HG03432 (cell line): ENCODE measurements around the gene GALNT17.

Experiments
- ATAC-seq: cut with Tn5 transposase; IDR thresholded peaks from one replicate; pipeline ENCODE4 v1.9.1; 2021; ENCODE audit warnings: mild to moderate bottlenecking, moderate library complexity; ENCODE audit not compliant: unreplicated experiment

GALNT17 gene

DNA sequence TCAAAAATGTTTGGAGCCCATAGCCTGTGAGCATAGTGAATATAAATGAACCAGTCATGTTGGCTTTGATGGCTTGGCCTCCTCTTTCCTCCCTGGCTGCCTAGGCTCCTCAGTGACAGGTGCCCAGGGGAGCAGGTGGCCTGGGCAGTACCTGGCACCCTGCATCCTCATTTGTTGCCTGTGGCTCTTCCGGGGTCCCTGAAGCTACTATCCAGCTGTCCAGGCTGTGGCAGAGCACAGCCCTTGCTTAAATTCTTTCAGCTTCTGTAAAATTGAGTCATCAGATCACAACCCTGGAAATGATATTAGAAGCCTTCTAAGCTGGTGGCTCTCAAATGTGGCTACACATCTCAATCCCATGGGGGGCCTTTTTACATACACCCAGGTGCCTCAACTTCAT is 525.4 kb downstream of the GALNT17 start:
- ATAC-seq: no peak

DNA sequence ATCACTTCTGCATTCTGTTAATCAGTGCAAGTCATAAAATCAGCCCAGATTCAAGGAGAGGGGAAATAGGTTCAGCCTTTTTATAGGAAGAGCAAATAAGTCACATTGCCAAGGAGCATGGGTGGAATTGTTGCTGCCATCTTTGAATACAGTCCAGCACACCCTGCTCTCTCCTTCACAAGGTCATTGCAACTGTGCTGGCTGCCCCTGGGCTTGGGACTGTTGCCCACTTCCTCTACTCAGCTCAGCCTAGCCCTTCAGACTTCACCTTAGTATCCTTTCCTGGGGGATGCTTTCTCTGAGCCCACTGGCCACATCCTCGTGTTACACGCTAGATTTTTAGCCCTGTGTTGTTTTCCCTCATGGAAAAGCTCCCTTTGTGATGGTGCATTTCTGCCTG is 527.7 kb downstream of the GALNT17 start:
- ATAC-seq: no peak

DNA sequence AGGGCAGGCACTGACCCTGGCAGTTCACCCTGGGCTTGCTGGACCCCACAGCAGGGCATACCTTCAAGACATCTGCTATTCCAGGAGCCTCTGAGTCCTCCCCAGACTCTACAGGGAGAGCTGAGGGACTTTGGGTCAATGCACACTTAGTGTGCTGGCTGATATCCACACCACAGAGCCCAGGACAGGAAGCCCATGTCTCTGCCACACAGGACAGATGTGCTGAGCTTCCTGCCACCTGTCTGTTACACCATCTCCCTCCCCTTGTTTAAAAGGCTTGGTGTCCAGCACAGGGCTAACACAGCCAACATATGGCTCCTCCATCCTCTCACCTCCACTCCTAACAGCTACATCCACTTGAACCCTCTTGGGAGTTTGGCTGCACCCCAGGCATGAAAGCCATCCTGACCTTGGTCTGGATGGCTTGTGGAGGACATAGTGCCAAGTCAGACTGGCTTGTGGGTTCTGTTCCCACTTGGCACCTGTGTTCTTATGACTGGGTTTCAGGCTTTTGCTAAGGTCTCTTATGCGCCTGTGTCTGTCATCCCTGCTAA is 529.8 kb downstream of the GALNT17 start:
- no peak for ATAC-seq

DNA sequence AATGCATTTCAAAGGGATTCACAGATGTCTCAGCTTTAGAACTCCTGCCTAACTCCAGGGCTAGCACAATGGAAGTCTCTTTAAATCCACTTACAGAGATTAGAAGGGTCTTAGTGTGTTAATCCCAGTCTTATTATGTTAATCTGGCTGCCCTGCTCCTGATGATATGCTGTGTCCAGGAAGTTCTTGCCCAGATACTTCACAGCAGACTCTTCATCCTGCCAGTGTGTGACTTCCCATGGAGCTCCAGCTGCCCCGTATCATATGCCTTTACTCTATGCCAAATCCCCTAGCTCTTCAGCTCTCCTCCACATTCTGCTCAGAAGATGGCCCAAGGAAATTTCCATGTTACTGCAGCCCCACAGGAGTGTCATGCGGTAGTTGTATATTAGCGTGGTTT is 533.8 kb downstream of the GALNT17 start:
- no peak for ATAC-seq

DNA sequence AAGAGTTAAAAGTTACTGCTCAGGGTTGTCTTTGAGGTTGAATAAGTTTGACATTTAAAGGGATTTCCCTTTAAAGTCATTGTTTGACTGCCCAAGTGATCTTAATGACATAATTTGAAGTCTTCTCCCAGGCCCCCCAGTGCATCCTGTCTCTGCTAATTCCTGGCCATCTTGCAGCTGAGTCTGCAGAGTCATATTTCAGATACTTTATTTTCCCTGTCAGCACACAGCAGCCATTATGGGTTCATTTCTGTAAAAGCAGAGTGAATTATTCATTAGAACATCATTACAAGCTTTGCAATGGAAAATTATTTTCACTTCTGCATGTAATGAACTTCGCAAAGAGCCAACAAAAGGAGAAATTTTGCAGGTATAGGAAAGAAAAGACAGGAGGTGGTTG is 536.6 kb downstream of the GALNT17 start:
- no peak for ATAC-seq

DNA sequence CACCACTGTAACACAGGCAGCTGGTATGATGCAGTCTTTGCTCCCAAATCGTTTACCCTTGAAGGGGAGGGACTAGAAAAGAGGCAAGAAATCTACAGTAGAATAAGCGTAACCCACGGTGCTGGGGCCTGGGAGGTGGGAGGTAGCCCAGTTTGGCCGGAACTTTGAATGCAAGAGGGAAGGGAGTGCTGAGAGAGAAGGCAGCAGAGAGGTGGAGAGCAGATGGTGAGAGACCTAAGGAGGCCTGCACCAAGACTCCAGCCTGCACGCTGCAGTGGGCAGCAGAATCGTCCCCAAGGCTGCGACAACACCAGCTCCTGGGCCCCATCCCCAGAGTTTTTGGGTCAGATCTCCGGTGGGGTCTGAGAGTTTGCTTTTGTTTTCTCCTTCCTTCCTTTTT is 547.5 kb downstream of the GALNT17 start:
- no peak for ATAC-seq

- no peak for ATAC-seq
Observed at GRCh38 chr7:71682181-71682580, 550.2 kb downstream of the GALNT17 start.

DNA sequence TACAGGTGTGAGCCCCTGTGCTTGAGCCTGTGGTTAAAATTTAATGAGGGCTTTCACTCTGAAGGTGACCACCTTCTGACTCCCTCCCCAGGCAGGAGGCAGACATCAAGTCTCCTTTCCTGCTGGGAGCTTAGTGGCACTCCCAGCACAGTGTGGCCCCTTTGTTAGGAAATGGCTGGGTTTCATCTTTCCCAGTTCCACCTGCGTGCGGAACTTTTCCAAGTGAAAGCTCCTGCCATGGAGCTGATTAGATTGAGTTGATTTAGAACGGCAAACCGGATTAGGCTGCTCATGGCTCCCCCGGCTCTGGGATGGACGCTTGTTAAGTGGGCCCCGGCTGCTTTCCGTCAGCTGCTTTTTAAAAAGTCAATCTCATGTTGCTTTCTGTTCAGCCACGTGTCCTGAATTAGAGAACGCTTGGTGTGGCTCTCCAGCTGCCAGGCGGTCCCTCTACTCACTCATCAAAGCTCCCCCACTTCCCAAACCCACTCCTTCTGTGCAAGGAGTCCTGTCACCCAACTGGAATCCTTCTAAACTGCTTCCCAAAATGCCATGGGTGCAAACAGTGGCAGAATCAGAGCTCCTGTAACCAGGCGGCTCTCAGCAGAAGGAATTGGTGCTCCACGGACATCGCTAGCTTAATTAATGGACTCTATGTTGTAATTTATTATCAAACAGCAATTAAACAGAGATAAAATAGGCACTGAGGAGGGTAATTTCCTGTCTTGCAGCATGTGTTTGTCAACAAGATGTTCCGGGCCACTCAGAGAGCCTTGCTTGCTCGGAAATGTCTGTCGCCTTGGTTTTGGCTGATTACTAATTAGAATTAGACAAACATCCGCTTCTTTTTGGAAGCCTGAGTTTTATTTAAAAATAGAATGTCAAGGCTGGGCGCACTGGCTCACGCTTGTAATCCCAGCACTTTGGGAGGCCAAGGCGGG is 551.2 kb downstream of the GALNT17 start:
- no peak for ATAC-seq

- no peak for ATAC-seq
Observed at GRCh38 chr7:71687286-71687685, 555.3 kb downstream of the GALNT17 start.

GRCh38 chr7:71687831-71688599 is 556.1 kb downstream of the GALNT17 start:
- ATAC-seq: no peak

DNA sequence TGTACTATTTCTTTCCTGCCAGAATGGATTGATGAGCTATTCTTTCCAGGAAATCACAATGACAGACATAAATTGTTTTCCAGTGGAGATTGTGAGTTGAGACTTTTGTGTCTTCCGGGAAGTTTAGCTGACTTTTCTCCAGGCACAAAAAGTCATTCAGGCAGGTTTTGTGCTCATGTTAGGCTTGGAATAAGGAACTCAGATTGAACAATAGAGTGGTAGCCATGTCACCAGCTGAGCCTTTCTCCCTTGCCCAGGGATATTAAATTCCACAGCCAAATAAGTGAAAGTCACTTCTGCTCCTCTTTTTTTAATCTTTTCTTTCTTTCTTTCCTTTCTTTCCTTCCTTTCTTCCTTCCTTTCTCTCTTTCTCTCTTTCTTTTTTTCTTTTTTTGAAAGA is 559.6 kb downstream of the GALNT17 start:
- ATAC-seq: no peak

DNA sequence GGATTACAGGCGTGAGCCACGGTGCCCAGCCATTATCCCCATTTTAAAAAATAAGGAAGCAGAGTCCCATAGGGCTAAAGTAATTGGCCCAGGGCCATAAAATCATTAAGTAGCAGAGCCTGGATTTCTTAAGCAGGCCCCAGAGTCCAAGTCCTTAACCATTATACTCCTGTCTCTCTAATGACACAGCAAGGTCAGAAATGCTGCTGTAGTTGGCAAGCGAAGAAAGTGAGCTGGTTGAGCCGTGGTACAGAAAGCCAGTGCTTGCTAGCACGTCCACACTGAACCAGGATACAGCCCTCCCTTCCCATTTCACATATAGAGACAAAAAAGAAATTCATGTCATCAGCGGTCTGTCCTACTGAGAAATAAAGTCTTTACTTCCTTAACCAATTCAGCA is 562.7 kb downstream of the GALNT17 start:
- no peak for ATAC-seq

GRCh38 chr7:71695186-71695585 is 563.2 kb downstream of the GALNT17 start:
- no peak for ATAC-seq

GRCh38 chr7:71696511-71696910 is 564.6 kb downstream of the GALNT17 start:
- no peak for ATAC-seq

- ATAC-seq: no peak
Observed at GRCh38 chr7:71697400-71697799, 565.5 kb downstream of the GALNT17 start.

GRCh38 chr7:71705217-71705616 is 573.3 kb downstream of the GALNT17 start:
- ATAC-seq: no peak

GRCh38 chr7:71705901-71706596 is 574.1 kb downstream of the GALNT17 start:
- no peak for ATAC-seq

DNA sequence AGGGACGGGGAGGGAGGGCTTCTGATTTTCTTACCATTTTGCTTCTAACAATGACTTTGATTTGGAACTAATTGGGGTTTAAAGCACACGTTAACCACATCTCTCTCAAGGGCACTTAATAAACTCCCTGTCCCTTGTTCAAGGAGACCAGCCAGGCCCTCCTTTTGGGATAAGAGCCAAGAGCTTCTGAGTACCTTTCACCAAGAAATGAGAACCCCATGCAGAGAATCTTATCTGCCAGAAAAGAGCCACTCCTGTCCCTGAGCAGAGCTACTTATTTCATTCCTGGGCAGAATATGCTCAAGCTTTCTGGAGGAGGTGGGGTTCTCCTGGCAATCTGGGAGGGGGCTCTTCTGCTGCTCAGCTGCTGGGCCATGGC is 574.6 kb downstream of the GALNT17 start:
- no peak for ATAC-seq

GRCh38 chr7:71707041-71707440 is 575.1 kb downstream of the GALNT17 start:
- ATAC-seq: no peak

DNA sequence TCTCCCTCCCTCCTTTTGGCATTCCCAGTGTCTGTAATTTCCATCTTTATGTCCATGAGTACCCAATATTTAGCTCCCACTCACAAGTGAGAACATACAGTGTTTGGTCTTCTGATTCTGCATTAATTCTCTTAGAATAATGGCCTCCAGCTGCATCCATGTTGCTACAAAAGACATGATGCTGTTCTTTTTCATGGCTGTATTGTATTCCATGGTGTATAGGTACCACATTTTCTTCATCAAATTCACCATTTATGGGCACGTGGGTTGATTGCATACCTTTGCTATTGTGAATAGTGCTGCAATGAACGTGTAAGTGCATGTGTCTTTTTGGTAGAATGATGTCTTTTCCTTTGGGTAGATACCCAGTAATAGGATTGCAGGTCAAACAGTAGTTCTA is 576.8 kb downstream of the GALNT17 start:
- ATAC-seq: no peak

GRCh38 chr7:71710442-71710841 is 578.5 kb downstream of the GALNT17 start:
- ATAC-seq: no peak
